ENCODE results near the gene ABCF2.

DNA sequence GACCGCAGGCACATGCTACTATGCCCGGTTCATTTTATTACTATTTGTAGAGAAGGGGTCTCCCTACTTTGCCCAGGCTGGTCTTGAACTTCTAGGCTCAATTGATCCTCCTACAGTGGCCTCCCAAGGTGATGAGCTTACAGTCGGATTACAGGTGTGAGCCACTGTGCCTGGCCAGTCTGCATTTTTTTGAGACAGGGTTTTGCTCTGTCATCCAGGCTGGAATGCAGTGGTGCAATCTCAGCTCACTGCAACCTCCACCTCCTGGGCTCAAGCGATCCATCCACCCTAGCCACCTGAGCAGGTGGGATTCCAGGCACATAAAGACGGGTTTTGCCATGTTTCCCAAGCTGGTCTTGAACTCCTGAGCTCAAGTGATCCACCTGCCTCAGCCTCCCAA lies 14.4 kb downstream of the ABCF2 start:
- no peak for TF ChIP-seq YY1 (IDR thresholded peaks at IDR 0.05; ENCODE audit: low read depth)
- TF ChIP-seq, protein P1, sequence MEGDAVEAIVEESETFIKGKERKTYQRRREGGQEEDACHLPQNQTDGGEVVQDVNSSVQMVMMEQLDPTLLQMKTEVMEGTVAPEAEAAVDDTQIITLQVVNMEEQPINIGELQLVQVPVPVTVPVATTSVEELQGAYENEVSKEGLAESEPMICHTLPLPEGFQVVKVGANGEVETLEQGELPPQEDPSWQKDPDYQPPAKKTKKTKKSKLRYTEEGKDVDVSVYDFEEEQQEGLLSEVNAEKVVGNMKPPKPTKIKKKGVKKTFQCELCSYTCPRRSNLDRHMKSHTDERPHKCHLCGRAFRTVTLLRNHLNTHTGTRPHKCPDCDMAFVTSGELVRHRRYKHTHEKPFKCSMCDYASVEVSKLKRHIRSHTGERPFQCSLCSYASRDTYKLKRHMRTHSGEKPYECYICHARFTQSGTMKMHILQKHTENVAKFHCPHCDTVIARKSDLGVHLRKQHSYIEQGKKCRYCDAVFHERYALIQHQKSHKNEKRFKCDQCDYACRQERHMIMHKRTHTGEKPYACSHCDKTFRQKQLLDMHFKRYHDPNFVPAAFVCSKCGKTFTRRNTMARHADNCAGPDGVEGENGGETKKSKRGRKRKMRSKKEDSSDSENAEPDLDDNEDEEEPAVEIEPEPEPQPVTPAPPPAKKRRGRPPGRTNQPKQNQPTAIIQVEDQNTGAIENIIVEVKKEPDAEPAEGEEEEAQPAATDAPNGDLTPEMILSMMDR (IDR thresholded peaks at IDR 0.05): no peak
- TF ChIP-seq POLR2AphosphoS5 (IDR thresholded peaks at IDR 0.05; ENCODE audit: low read depth, low read length): no peak
- TF ChIP-seq RFX5 (IDR thresholded peaks at IDR 0.05; ENCODE audit: low read length): no peak
- TF ChIP-seq, protein P2, sequence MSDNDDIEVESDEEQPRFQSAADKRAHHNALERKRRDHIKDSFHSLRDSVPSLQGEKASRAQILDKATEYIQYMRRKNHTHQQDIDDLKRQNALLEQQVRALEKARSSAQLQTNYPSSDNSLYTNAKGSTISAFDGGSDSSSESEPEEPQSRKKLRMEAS (IDR thresholded peaks at IDR 0.05; ENCODE audit: low read depth): no peak
- no peak for TF ChIP-seq EZH2phosphoT487 (IDR thresholded peaks at IDR 0.05; ENCODE audit: borderline replicate concordance, low read depth)
- TF ChIP-seq EP300 (IDR thresholded peaks at IDR 0.05; ENCODE audit: borderline replicate concordance in 1 of 2, low read depth in 1 of 2, low read length in 1 of 2): no peak
- TF ChIP-seq, protein P3, sequence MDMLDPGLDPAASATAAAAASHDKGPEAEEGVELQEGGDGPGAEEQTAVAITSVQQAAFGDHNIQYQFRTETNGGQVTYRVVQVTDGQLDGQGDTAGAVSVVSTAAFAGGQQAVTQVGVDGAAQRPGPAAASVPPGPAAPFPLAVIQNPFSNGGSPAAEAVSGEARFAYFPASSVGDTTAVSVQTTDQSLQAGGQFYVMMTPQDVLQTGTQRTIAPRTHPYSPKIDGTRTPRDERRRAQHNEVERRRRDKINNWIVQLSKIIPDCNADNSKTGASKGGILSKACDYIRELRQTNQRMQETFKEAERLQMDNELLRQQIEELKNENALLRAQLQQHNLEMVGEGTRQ (IDR thresholded peaks at IDR 0.05; ENCODE audit: borderline replicate concordance, low read depth, low read length): no peak
- TF ChIP-seq NFIC (IDR thresholded peaks at IDR 0.05; ENCODE audit: borderline replicate concordance): no peak

Data from SK-N-SH (cell line).